T-helper 17 cell (primary cell): ENCODE measurements around the gene VAT1. TPM values are rescaled to one million over a fixed set of nuclear protein-coding genes. Genes with fewer than 3 reads are reported as not detected.
"Not testable (repeated sequence)": the region's sequence is repeated elsewhere in the genome, so short reads cannot be mapped to it uniquely, and the experiment has no call there.

ENCODE experiments used
- ATAC-seq: fragments of 150-1000 bp; cut with Tn5 transposase; 2 replicates; pipeline ENCODE4 v1.10.0; 2021; ENCODE audit warnings: mild to moderate bottlenecking, moderate library complexity
- DNase-seq, 3 donors: peaks; one replicate each; pipeline versions ENCODE4 v3.0.0 to v3.0.0-alpha.2; 2020 to 2021
- H3K9me3 ChIP-seq: one replicate; pipeline ENCODE4 v1.7.0; 2013; ENCODE audit warnings: low read length, mild to moderate bottlenecking; ENCODE audit not compliant: control insufficient read depth, poor library complexity, severe bottlenecking
- H3K27ac Mint-ChIP-seq: one replicate; pipeline ENCODE4 v1.8.0; 2022; ENCODE audit warnings: mild to moderate bottlenecking, moderate library complexity, mixed read lengths
- H3K27me3 Mint-ChIP-seq: one replicate; pipeline ENCODE4 v1.8.0; 2022; ENCODE audit warnings: mixed read lengths
- H3K36me3 Mint-ChIP-seq: one replicate; pipeline ENCODE4 v1.8.0; 2022; ENCODE audit warnings: low read depth, mixed read lengths
- H3K4me1 Mint-ChIP-seq: one replicate; pipeline ENCODE4 v1.8.0; 2022; ENCODE audit warnings: mild to moderate bottlenecking, mixed read lengths
- H3K4me3 Mint-ChIP-seq: one replicate; pipeline ENCODE4 v1.8.0; 2022; ENCODE audit warnings: mild to moderate bottlenecking, moderate library complexity, mixed read lengths
- total RNA-seq, 4 donors: library from RNA in 2 of 4; stranded (reverse) in 2 of 4; gene quantifications; one replicate each; pipeline ENCODE4 v1.2.3 and lab custom pipeline; 2022 to 2026

VAT1 gene
- total RNA-seq, 2 donors from 2014 or later: 26.0 to 29.3 TPM

DNA sequence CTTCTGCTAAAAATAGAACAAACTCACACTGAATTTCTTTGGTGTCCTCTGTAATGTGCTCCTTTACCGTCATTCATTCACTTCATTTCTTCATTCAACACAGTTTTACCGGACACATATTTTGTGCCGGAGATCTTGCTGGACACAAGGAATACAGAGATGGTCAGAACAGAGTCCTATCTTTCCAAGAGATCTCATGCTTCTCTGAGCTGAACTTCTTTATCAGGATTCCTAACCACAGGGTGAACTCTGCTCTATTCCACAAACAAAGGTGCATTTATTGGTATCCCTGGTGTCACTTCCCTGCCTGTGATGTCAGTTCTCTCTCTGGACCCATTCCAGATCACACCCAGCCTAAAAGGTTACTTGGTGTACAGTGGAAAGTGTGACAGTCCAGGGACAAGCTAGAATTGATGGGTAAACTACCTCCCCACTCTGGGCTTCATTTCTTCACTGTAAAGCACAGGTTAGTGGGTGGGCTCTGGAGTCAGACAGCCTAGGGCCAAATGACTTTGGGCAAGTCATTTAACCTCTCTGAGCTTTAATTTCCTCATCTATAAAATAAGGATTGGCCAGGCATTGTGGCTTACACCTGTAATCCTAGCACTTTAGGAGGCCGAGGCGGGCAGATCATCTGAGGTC is 11.4 kb downstream of the VAT1 start:
- peaks cover 17% of the 10 kb centered on the region for H3K4me1 Mint-ChIP-seq
- H3K4me3 Mint-ChIP-seq: no peak overlapping the region
- no peaks in the 10 kb centered on the region for H3K9me3 ChIP-seq
- DNase-seq (no peak), ATAC-seq (no peak)
- H3K27me3 Mint-ChIP-seq: no peaks in the 10 kb centered on the region
- H3K36me3 Mint-ChIP-seq: peaks cover 2% of the 10 kb centered on the region
- H3K27ac Mint-ChIP-seq: no peak overlapping the region

DNA sequence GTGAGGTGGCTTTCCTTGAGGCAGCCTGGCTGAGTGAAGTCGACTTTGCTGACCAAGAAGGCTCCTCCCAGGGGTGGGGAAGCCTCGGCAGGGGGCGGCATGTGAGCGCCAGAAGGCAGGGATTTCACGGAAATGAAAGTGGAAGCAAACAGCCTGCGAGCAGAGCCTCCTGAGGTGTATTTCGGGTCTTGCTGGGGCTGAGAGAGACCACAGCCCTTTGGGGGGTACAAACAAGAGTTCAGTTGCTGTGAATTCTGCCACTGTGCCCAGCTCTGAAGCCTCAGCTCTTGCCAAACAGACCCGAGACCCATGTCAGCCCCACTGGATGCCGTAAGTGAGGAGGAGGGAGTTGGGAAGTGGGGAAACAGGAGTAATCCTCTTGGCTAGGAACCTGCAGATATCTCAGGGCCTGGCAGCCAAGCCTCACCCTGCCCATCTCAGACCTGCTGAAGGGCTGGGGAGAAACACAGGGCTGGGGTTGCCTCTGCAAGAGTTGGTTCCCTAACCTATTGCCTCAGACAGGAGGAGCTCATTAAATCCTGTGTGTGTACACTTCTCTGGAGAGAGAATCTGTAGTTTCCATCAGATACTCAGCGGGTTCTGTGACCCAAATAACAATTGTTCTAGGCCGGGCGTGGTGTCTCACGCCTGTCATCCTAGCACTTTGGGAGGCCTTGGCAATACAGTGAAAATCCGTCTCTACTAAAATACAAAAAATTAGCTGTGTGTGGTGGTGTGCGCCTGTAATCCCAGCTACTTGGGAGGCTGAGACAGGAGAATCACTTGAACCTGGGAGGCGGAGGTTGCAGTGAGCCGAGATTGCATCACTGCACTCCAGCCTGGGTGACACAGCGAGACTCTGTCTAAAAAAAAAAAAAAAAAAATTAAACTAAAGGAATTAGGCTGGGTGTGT is 15.3 kb downstream of the VAT1 start, which contains the start of gene IFI35:
TSS of gene IFI35 (plus strand) at position 146 of the 913 bp plus-strand sequence. CDS start at position 310, 164 bp downstream.
- H3K9me3 ChIP-seq: no peaks in the 10 kb centered on the region
- Mint-ChIP-seq H3K27ac (peak within 1 kb of the TSS; percentile 96), H3K4me1 (peaks cover 17% of the 10 kb centered on the region), H3K27me3 (no peaks in the 10 kb centered on the region), H3K4me3 (peak within 1 kb of the TSS; percentile 99), H3K36me3 (no peaks in the 10 kb centered on the region)
- ATAC-seq (peak; percentile 98), DNase-seq (peak; percentile 63 to 73 (median 71))

DNA sequence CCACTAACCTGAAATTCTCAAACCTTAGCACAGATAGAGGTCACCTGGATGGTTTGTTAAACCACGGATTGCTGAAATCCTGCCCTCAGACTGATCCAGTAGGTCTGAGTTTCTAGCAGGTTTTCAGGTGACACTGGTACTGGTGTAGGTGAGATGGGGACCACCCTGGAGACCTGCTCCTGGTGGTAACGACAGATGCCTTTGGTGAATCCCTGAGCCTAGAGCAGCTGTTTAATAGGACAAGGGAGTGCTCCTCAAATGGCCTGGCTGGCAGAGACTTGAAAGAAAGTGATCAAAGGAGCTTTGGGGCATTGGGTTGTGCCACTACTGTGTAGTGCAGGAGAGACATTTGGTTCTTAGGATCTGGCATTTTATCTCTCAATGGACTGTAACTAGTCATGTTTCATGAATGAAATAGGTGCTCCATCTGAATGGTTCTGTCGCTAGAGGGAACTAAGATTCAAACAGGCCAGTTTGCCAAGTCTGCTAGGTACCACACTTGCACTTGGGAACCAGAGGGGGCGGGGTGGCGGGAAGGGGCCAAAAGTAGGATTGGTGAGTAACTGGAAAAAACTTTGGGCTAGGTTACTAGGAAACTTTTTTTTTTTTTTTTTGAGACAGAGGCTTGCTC is 18.5 kb downstream of the VAT1 start:
- Mint-ChIP-seq H3K27ac (peak overlapping the region; percentile 71), H3K4me1 (peaks cover 21% of the 10 kb centered on the region), H3K4me3 (no peak overlapping the region), H3K36me3 (no peaks in the 10 kb centered on the region), H3K27me3 (no peaks in the 10 kb centered on the region)
- no peak for DNase-seq
- no peaks in the 10 kb centered on the region for H3K9me3 ChIP-seq
- no peak for ATAC-seq

DNA sequence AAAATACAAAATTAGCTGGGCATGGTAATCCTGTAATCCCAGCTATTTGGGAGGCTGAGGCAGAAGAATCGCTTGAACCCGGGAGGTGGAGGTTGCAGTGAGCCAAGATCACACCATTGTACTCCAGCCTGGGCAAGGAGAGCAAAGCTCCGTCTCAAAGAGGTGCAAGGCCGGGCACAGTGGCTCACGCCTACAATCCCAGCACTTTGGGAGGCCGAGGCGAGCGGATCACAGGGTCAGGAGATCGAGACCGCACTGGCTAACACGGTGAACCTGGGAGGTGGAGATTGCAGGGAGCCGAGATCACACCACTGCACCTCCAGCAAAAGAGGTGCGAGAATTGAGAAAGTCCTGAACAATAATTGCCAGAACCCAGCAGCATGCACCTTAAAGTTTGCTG is 21.3 kb downstream of the VAT1 start:
- DNase-seq, ATAC-seq, H3K4me3 Mint-ChIP-seq, H3K9me3 ChIP-seq, H3K27me3 Mint-ChIP-seq, H3K36me3 Mint-ChIP-seq: not testable (repeated sequence)
- H3K27ac Mint-ChIP-seq: peak overlapping the region; percentile 99
- H3K4me1 Mint-ChIP-seq: peaks cover 19% of the 10 kb centered on the region

DNA sequence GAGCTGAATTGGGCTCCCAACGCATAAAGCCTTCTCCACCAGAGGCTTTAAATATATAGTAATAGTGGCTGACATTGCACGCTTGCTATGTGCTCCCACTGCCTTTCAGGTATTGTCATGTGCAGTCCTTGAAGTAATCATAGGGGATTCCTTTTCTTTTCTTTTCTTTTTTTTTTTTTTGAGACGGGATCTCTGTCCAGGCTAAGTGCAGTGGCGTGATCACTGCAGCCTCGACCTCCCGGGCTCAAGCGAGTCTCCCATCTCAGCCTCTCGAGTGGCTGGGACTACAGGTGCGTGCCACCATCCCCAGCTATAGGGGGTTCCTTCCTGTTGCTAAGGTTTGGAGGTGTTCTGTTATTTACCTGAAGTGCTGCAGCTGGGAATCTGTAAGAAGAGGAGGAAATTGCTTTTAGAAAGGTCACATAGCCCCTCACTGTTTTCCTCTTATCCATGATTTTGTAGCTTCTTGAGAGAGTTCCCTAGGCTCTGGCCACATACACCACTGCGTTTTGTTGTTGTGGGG is 23.1 kb downstream of the VAT1 start:
- Mint-ChIP-seq H3K4me1 (peaks cover 19% of the 10 kb centered on the region), H3K36me3 (no peaks in the 10 kb centered on the region), H3K27ac (peak overlapping the region; percentile 99), H3K4me3 (peak overlapping the region; percentile 93), H3K27me3 (no peaks in the 10 kb centered on the region)
- ATAC-seq (no peak), DNase-seq (no peak)
- H3K9me3 ChIP-seq: no peaks in the 10 kb centered on the region

DNA sequence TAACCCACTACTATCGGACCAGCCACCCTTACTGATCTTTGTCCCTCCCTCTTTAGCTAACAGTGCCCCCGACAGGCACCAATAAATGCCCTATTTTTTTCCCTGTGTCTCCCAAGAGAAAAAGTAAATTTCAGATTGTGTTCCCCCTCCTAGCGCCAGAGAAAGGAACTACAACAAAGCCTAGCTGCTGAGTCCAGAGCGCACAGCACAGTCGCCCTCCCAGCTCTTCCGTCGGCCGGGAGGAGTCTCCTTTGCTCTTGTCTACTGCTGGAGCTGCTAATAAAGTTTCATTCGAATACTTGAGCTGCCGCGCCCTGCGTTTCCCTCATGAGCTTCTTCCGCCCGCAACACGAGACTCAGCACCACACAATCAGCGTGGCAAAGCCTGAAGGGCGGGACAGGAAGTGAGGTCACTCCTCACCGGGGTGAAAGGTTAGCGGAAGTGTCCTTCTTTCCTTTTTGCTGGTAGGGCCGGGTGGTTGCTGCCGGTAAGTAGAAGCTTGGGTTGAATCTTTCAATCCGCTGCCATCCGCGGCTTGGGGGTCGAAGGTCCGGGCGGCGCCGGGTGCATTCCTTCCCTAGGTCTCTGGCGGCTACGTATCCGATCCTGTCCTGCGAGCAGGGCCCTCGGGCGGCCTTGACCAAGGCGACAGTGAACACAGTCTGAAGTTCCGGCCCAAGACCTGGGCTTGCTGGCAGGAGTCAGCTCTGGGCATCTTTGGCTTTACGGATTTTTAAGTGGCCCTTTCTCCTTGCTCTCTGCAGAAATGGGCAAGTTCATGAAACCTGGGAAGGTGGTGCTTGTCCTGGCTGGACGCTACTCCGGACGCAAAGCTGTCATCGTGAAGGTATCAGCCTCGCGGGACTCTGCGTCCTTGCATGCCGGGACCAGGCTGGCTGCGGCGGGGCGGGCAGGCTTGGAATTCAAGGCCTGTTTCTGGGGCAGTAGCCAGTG is 23.9 kb downstream of the VAT1 start, which contains the start of gene RPL27:
TSS of gene RPL27 (plus strand) at position 436 of the 955 bp plus-strand sequence. CDS start at position 768, 332 bp downstream.
- peak within 1 kb of the TSS; percentile 99 for H3K27ac Mint-ChIP-seq
- no peaks in the 10 kb centered on the region for H3K9me3 ChIP-seq
- H3K4me1 Mint-ChIP-seq: peaks cover 19% of the 10 kb centered on the region
- peak within 1 kb of the TSS; percentile 93 for H3K4me3 Mint-ChIP-seq
- DNase-seq (peak; percentile 84 to 94 (median 94)), ATAC-seq (peak; percentile 96)
- H3K36me3 Mint-ChIP-seq: no peaks in the 10 kb centered on the region
- H3K27me3 Mint-ChIP-seq: no peaks in the 10 kb centered on the region

DNA sequence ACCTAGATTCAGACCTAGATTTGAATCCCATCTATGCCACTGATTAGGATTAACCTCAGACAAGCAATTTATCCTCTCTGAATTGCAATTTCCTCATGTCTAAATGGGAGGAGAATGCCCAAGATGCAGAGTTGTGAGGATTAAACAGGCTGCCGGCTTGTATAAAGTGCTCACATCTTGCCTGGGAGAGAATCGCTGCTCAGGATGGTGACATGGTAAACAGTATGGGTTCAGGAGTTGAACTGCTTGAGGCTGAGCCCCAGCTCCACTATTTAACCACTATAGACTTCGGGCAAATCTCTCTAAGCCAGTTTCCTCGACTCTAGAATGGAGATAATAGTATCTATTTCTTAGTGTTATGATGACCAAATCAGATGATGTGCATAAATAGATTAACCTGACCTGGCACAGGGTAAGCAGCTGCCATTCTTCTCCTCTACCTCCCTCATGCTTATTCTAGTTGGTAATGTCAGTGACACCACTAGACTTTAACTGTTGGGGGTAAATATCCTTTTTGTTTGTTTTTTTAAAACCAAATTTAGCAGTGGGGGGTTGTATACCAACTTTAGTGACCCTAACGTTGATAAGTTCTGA is 24.7 kb downstream of the VAT1 start:
- H3K9me3 ChIP-seq: no peaks in the 10 kb centered on the region
- H3K27me3 Mint-ChIP-seq: no peaks in the 10 kb centered on the region
- H3K27ac Mint-ChIP-seq: peak overlapping the region; percentile 99
- peak overlapping the region; percentile 93 for H3K4me3 Mint-ChIP-seq
- DNase-seq (no peak), ATAC-seq (no peak)
- no peaks in the 10 kb centered on the region for H3K36me3 Mint-ChIP-seq
- H3K4me1 Mint-ChIP-seq: peaks cover 19% of the 10 kb centered on the region

DNA sequence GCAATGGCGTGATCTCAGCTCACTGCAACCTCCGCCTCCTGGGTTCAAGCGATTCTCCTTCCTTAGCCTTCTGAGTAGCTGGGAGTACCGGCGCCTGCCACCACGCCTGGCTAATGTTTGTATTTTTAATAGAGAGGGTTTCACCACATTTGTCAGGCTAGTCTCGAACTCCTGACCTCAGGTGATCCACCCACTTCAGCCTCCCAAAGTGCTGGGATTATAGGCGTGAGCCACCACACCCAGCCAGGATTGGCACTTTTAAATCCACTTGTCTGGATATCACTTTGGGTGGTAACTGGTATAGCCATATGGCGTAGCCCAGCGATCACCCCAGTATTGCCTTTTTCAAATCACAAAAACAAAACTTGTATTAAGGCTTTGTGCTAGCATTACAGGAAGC is 28.3 kb downstream of the VAT1 start:
- H3K4me1 Mint-ChIP-seq, H3K4me3 Mint-ChIP-seq, H3K27me3 Mint-ChIP-seq, H3K27ac Mint-ChIP-seq, H3K9me3 ChIP-seq, ATAC-seq, H3K36me3 Mint-ChIP-seq, DNase-seq: not testable (repeated sequence)

DNA sequence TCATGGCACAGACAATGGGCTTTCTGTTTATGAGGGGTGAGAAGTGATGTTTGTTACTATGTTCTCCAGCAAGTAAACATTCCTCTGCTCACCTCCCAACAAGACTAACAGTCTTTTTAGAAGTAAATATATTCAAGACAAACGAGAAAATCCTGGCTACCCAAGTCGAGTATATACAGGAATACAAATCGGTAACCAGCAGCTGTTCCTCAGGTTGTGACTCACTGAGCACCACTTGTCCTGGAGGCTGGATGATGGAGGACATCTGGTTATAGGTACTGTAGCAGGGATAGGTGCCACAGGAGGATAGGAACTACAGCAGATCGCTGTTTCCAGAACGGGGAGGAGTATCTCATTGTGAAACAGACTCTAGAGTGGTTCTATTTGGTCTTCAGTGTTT is 29.3 kb downstream of the VAT1 start:
- Mint-ChIP-seq H3K4me1 (peaks cover 2% of the 10 kb centered on the region), H3K4me3 (no peak overlapping the region), H3K27me3 (no peaks in the 10 kb centered on the region), H3K27ac (no peak overlapping the region), H3K36me3 (peaks cover 5% of the 10 kb centered on the region)
- no peaks in the 10 kb centered on the region for H3K9me3 ChIP-seq
- no peak for DNase-seq
- ATAC-seq: no peak

DNA sequence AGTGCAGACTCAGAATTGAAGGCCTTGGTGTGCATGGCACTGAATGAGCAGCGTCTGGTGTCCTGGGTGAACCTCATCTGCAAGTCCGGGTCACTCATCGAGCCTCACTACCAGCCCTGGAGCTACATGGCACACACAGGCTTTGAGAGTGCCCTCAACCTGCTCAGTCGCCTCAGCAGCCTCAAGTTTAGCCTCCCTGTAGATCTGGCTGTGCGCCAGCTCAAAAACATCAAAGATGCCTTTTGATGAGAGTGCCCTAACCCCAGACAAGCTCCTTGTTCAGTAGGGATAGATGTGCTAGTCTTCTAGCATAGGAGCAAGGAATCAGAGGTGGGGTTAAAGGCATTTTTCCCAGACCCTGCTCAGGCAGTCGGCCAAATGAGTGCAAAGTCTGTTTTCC is 30.7 kb downstream of the VAT1 start:
- Mint-ChIP-seq H3K4me1 (no peaks in the 10 kb centered on the region), H3K4me3 (no peak overlapping the region), H3K27me3 (no peaks in the 10 kb centered on the region), H3K27ac (no peak overlapping the region), H3K36me3 (peaks cover 5% of the 10 kb centered on the region)
- H3K9me3 ChIP-seq: no peaks in the 10 kb centered on the region
- DNase-seq (no peak), ATAC-seq (no peak)

DNA sequence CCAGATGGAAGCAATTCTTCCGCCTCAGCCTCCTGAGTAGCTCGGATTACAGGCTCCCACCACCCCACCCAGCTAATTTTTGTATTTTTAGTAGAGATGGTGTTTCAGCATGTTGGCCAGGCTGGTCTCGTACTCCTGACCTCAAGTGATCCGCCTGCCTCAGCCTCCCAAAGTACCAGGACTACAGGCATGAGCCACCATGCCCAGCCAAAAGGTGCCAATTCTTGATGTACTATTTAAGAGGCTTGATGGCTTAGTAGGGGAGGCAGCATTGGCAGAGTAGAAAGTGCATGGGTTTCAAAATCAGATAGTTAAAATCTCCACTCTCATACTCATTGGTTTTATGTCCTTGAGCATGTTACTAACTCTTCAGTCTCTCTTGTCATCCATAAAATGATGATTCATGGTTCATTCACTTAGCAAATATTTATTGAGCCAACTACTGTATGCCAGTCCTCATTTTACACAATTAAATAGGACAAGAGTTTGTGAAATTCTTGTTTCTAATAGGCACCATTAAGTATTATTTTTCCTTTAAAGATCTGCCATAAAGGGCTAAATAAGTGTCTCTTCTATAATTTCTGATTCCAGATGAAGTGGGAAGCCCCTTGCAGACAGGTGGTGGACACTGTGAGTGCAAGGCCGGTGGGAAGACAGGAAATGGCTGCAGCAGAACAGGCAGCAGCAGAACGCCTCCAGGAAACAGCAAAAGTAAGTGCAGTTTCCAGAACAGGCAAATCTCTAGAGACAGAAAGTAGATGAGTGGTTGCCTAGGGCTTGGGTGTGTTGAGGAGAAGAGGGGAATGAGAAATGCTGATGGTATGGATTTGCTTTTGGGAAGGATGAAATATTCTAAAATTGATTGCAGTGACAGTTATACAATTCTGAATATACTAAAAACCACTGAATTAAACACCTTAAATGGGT is 32.2 kb downstream of the VAT1 start:
- Mint-ChIP-seq H3K27me3 (no peaks in the 10 kb centered on the region), H3K4me3 (no peak overlapping the region), H3K36me3 (peaks cover 5% of the 10 kb centered on the region), H3K4me1 (peaks cover 3% of the 10 kb centered on the region), H3K27ac (peak overlapping the region; percentile 85)
- no peaks in the 10 kb centered on the region for H3K9me3 ChIP-seq
- DNase-seq (no peak), ATAC-seq (no peak)
